Activated CD8-positive, alpha-beta memory T cell treated with anti-CD3 and anti-CD28 coated beads for 4 hours (primary cell): Measurements from ENCODE around the gene CNKSR3.

ENCODE experiments used
- DNase-seq, 2 donors: peaks; one replicate each; pipeline ENCODE4 v3.0.0-alpha.2; 2020; ENCODE audit warnings: low read depth in 2 of 2

CNKSR3 gene

GRCh38 chr6:154414021-154414813 lies 96.3 kb downstream of the CNKSR3 start:
- no peak for DNase-seq

GRCh38 chr6:154412106-154412820 lies 98.2 kb downstream of the CNKSR3 start:
- no peak for DNase-seq

- DNase-seq: no peak
These were observed 99.4 kb downstream of the CNKSR3 start for GRCh38 chr6:154411076-154411475.

GRCh38 chr6:154410619-154411072 lies 99.8 kb downstream of the CNKSR3 start:
- DNase-seq: no peak

- DNase-seq: no peak
These were observed 101.5 kb downstream of the CNKSR3 start for GRCh38 chr6:154408891-154409500.

GRCh38 chr6:154407440-154407839 lies 103.0 kb downstream of the CNKSR3 start:
- no peak for DNase-seq

- no peak for DNase-seq
These were observed 103.6 kb downstream of the CNKSR3 start for GRCh38 chr6:154406869-154407268.

GRCh38 chr6:154406301-154406700 lies 104.2 kb downstream of the CNKSR3 start:
- no peak for DNase-seq

- no peak for DNase-seq
These were observed 105.6 kb downstream of the CNKSR3 start for GRCh38 chr6:154404791-154405400.

- DNase-seq: no peak
These were observed 106.7 kb downstream of the CNKSR3 start for GRCh38 chr6:154403788-154404187.

GRCh38 chr6:154402081-154402780 lies 108.3 kb downstream of the CNKSR3 start:
- DNase-seq: no peak

GRCh38 chr6:154399097-154399496 lies 111.4 kb downstream of the CNKSR3 start:
- no peak for DNase-seq

- DNase-seq: no peak
These were observed 112.8 kb downstream of the CNKSR3 start for GRCh38 chr6:154397491-154398195.

GRCh38 chr6:154395878-154396277 lies 114.6 kb downstream of the CNKSR3 start:
- DNase-seq: no peak

GRCh38 chr6:154395316-154395715 lies 115.2 kb downstream of the CNKSR3 start:
- no peak for DNase-seq

GRCh38 chr6:154394571-154394970 lies 115.9 kb downstream of the CNKSR3 start:
- DNase-seq: no peak

- DNase-seq: no peak
These were observed 120.5 kb downstream of the CNKSR3 start for GRCh38 chr6:154390034-154390433.

GRCh38 chr6:154388803-154389202 lies 121.7 kb downstream of the CNKSR3 start:
- DNase-seq: no peak

GRCh38 chr6:154386848-154387717 lies 123.4 kb downstream of the CNKSR3 start:
- DNase-seq: no peak

- no peak for DNase-seq
These were observed 126.3 kb downstream of the CNKSR3 start for GRCh38 chr6:154384191-154384590.
